GM19438 (cell line): ENCODE data around the gene ACTL6A.
"Not testable (repeated sequence)": the region's sequence is repeated elsewhere in the genome, so short reads cannot be mapped to it uniquely, and the experiment has no call there.

Source experiments
- ATAC-seq: cut with Tn5 transposase; IDR thresholded peaks from one replicate; pipeline ENCODE4 v1.9.1; 2021; ENCODE audit warnings: low read depth; ENCODE audit not compliant: unreplicated experiment

Gene ACTL6A

DNA sequence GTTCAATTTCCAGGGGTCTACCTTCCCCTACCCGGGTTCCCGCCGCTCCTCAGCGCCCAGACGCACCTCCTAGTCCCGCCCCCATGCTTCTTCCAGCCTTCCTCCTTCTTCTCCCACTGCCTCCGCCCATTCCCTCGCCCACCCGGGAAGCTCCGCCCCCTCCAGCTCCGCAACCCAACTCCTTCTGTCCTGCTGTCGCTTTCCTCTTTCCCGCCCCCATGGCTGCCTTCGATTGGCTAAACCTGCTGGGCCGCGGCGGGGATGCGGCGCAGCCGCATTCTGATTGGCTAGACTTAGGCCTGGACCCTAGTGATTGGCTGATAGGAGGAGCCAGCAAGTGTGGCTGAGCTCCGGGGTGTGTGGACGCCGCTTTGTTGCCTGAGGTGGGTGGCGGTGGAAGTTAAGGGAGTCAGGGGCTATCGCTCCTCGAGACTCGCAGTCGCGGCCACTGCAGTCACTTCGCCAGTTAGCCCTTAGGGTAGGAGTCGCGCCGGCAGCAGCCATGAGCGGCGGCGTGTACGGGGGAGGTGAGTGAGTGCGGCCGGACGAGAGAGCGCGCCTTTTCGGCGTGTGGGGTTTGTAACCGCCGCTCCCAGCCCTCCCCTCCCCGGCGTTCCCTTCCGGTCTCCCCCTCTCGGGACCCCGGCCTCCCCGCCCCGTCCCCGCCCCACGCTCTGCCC, at the start of gene ACTL6A:
TSS of gene ACTL6A (plus strand) at position 336 of the 680 bp plus-strand sequence. CDS start at position 503, 167 bp downstream.
- peak; percentile 92 for ATAC-seq

DNA sequence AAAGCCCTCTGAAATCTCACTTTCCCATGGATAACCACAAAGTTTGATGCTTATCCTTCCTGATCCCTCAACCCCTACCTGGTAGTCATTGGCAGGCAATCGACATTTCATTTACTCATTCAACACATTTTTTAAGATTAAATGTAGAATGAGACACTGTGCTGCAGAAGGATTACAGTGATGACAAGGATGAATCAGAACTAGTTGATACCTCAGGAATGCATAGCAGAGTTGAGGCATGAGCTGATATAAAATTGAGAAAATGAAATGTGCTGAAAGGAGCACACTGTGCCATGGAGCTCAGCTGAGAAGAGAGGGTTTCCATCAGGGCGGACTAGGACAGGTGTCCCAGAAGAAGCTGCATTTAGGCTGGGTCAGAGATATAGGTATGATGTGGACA, 48.9 kb upstream of the ACTL6A start:
- ATAC-seq, result no peak

DNA sequence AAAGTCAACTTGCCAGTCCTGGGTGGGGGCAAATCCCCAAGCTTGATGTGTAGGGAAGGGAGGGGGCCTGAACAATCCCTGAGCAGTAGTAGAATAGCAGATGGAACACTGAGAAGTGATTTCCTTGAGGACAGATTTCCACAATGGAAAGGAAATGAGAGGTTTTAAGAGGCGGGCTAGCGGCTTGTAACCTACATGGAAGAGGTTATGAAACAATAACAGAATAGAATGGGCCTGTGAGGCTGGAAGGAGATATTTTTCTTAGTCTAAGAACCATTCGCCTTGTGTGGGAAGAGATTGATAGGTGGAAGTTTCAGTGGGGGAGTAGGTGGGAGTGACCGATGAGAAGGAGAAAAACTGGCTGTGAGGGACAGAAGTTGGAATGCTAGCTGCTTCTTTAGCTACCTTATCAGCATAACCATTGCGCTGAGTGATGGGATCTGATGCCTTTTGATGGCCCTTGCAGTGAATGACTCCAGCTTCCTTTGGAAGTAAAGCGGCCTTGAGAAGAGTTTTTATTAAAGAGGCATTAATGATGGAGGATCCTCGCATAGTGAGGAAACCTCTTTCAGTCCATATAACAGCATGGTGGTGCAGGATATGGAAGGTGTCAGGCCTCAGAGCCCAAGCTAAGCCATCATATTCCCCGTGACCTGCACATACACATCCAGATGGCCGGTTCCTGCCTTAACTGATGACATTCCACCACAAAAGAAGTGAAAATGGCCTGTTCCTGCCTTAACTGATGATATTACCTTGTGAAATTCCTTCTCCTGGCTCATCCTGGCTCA, 46.1 kb upstream of the ACTL6A start:
- ATAC-seq, result not testable (repeated sequence)

DNA sequence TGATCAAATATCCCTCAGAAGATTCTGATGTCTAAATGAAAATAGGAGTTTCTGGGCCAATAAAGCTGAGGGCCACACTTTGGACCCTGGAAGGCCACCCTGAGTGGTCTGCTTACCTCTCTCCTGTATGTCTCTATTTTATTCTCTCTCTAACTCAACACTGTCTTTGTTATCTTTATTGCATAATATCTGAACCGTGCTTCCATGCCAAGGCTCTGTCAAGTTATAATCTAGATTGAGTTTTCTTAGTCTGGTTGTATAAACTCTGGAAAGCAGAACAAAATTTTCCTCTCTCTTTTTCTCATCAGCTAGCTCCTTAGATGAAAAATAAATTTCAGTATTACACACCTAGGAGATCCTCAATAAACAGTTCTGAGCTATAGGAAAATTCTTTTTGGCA, 36.2 kb upstream of the ACTL6A start:
- ATAC-seq, result no peak

DNA sequence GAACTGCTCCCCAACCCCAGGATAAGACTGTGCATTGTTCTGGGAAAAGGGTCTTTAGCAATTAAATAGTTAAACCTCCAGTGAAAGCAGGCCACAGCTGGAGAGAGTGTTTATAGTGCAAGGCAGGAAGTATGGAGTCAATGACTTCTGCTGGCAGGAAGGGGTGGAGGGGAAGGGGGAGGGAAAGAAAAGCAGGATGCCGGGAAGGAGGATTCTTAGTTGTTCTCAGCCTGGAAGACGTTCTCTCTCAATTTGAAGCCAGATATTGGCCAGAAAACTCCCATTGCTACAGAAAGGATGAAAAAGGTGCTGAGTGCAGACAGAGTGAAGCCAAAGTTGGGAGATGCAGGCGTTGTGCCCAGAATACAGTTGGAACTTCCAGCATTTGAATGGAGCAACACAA, 35.7 kb upstream of the ACTL6A start:
- no peak for ATAC-seq

DNA sequence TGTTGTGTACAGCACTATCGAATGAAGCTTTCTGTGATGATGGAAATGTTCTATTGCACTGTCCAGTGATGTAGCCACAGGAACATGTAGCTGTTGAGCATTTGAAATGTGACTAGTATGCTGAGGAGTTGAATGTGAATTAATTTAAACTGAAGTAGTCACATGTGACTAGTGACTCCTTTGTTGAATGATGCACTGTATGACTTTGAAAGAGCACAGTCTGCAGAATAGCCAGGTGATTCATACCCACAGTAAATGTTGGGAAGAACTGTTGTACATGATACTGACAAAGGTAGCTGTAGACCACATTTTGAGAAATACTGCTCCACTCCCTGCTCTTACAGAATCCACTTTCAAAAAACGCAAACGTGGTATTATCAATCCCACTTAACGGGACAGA, 34.0 kb upstream of the ACTL6A start:
- no peak for ATAC-seq

DNA sequence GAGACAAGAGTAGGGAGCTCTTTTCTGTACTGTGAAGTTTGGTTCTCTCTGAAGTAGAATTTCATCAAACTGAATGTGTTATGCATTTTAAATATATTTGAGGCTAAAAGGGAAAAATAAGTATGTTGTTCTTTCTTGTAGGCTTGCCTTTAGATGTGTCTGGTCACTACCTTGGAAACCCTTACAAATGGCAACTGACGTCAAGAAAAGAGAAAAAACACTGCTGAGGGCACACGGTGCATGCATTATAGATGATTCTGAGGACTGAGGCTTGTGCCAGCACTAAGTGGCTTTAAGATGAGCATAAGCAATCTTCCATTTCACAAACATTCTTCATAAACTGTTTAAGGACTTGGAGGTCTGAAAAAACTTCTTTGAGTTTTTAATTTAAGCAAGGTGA, 31.1 kb upstream of the ACTL6A start:
- no peak for ATAC-seq

DNA sequence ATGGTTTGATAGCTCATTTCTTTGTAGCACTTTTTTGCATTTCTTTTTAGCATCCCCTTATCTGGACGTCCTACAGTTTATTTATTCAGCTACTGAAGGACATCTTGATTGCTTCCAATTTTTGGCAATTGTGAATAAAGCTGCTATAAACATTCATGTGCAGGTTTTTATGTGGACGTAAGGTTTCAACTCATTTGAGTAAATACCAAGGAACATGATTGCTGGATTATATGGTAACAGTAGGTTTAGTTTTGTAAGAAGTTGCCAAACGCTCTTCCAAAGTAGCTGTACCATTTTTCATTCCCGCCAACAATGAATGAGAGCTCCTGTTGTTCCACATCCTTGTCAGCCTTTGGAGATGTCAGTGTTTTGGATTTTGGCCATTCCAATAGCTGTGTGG, 29.5 kb upstream of the ACTL6A start:
- ATAC-seq, result no peak

DNA sequence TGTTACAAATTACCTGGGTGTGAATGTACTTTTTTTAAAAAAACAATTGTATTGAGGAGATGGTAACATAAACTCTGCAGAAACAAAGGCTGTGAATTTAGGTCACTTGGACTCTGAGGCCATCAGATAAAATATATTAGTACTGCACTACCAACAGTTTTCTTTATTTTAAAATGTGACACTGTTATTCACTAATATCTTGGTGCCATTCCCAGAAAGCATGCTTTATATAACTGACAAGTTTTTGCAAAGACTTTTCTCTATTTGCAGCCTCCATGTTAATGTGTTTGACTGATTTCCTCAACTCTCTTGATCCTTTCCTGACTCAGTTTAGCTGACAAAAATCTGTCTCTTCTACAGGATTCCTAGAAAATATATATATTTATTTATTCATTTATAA, 26.5 kb upstream of the ACTL6A start:
- no peak for ATAC-seq

DNA sequence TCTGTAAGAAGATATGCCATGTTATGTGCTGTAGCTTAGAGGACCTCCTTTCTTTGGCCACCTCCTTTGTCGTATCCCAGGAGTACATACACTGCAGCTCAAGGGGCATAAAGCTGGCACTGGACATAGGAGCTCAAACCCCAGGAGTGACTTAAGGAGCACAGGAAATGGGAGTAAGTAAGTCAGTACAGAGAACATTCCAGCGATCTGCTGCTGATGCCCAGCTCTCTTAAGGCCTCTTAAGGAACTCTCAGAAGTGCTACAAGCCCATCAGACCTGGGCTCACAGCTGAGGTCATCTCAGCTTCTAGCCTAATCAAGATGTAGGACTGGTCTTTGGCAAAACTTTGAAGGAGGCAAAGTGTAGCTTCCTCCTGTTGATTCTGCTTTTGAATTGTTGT, 21.6 kb upstream of the ACTL6A start:
- ATAC-seq, result no peak

DNA sequence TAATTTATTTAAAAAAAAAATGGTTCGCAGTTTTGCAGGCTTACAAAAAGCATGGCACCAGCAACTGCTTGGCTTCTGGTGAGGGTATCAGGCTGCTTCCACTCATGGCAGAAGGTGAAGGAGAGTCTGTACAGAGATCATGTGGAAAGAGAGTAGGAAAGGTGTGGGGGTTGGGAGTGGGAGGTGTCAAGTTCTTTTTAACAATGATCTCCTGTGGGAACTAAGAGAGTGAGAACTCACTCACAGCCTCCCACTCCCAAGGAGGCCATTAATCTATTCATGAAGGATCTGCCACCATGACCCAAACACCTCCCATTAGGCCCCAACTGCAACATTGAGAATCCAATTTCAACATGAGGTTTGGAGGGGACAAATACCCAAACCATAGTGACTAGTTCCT, 21.1 kb upstream of the ACTL6A start:
- no peak for ATAC-seq

DNA sequence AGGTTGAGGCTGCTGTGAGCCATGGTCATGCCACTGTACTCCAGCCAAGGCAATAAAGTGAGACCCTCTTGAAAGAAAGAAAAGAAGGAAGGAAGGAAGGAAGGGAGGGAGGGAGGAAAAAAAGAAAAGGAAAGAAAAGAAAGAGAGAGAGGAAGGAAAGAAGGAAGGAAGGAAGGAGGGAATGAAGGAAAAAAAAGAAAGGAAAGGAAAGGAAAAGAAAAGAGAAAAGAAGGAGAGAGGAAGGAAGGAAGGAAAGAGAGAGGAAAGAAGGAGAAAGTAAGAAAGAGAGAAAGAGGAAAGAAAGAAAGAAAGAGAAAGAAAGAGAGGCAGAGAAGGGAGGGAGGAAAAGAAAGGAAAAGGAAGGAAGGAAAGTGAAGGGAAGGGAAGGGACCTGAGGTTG, 20.4 kb upstream of the ACTL6A start:
- ATAC-seq, result no peak

DNA sequence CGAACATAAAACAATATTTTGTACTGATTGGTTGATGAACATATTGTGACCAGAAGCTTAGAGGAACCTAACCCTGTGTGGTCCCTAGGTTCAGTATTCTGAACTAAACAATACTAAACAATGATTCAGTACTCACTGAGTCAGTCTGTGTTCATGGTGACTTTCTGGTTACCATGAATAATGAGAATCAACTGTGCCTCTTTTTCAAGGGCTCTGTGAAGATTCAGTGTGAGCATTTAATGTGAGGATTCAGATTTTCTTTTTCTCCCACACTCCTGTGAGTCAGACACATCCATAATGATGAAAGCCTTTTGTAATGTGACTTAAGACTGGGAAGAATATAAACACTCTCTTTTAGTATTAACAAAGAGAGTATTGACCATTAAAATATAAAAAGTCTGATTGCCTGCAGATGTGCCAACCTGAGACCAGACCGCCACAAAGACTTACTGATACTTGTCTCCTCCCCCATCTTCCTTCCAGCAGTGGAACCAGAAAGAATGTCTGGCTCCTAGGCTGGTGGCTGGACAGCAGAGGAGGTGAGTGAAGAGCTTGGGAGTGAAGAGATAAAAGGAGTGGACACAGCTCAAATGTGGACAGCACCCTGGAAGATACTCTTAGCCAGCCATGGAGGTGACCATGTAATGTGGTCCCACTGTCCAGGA, 17.6 kb upstream of the ACTL6A start:
- no peak for ATAC-seq

DNA sequence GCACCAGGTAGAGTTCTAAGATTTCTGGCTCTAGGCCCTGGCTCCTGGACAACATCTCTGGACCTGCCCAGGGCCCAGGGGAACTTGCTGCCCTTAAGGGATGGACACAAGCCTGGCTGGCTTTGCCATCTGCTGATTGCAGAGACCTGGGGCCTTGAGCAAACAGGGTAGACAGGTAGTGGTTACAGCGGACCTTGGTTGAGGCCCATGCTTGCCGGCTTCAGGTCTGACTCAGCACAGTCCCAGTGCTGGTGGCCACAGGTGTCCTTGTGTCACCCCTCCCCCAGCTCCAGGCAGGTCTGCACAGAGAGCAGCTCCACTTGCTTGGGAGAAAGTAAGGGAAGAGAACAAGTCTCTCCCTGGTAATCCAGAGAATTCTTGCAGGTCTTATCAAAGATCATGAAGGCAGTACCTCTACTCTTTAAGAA, 15.9 kb upstream of the ACTL6A start:
- ATAC-seq, result no peak

DNA sequence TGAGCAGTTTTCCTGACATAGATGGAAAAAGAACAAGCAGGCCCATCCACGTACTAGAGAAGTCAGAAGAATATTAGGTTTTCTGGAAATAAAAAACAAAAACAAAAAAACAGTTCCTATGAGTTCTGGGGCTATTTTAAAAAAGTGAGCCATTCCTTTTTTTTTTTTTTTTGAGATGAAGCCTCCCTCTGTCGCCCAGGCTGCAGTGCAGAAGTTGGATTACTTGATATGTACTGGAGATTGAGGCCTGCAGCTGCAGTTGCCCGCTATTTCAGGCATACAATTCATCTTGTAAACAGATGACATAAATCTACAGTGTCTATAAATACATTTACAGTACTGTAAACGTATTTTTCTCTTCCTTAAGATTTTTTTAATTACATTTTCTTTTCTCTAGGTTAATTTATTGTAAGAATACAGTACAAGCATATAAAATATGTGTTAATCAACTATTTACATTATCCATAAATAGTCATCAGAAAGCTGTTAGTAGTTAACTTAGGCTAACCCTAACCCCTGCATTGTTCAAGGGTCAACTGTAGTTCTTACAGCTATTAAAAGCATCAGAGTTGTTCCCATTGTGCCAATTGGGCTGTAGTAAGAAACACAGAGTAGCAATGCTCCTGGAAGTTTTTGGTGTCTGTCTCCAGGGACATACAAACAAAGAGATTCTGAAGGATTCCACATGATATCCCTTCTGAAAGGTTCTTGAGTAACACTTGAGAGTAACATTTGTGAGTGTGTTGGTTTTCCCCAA, 11.2 kb upstream of the ACTL6A start:
- ATAC-seq, result no peak

DNA sequence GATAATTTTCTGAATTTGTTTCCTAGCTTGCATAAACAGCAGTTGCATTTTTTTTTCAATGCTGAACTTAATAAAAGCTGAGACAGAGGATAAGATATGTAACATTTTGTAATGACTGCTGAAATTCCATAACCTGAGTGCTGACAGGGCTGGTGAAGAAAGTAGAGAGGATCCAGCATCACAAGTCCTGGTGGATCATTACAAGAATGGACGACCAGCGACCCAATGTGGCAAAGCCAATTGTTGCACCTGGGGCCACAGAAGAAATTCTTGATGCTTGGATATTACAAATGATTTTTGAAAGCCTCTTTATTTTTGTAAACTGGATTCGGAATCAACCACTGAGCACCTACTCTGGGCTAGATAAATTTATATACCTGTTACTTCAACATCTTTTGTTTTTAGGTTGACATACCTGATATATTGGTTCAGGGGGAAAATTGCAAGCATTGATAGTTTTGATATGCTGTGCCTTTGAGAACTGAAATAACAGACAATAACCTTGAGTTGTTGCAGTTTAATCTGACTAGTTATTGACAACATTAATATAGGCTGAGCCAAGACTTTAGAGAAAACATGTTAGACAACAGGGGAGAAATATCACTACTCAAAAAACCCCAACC, 3.9 kb upstream of the ACTL6A start:
- ATAC-seq, result no peak

DNA sequence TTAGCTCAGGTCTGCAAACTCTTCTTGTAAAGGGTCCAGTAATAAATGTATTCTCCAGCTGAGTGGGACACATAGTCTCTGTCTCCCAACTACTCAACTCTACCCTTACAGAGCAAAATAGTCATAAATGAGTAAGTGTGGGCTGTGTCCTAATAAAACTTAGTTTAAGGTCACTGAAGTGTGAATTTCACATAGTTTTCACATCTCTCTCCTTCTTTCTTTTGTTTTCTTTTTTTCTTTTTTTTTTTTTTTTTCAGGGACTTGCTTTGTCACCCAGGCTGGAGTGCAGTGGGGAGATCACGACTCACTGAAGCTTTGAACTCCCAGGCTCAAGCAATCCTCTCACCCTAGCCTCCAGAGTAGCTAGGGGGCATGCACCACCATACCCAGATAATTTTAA, 1.9 kb upstream of the ACTL6A start:
- no peak for ATAC-seq

DNA sequence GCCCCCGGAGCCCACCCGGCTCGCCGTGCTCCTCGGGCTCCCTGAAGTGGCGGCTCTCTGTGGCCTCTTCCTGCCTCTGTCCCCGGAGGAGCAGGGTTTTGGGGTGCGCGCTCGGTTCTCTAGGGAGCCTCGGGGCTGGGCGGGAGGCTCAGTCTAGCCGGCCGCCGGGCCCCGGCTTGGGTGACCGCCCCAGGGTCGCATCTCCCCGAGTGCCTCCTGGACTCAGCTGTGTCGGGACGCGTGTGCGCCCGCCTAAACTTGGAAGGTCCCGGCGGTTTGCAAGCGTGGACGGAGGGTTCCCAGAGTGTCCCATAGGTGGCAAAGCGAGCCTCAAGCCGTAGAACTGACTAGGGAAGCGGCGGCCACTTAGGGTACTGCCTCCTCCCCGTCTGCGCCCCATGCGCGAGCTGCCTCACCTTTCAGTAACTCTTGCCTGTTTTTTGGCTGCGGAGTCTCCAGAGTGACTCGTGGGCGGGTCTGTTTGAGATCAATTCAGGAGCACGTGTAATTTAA, 601 bp downstream of the ACTL6A start:
- ATAC-seq, result peak; percentile 46

DNA sequence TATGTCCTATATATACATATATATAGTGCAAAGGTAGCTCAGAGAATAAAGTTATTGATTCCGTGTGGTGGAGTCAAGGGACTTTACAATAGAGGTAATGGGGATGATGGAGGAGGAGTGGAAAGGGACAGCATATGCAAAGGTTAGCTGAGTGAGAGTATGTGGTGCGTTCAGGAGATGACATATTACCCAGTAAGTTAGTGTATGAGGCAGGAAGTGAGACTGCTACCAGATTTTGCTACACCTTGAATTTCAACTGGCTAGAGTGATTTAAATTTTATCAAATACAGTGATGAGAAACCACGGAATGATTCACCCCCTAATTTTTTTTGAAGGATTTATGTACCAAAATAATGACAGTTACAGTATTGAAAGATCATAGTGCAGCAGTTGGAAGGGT, 2.8 kb downstream of the ACTL6A start:
- no peak for ATAC-seq

DNA sequence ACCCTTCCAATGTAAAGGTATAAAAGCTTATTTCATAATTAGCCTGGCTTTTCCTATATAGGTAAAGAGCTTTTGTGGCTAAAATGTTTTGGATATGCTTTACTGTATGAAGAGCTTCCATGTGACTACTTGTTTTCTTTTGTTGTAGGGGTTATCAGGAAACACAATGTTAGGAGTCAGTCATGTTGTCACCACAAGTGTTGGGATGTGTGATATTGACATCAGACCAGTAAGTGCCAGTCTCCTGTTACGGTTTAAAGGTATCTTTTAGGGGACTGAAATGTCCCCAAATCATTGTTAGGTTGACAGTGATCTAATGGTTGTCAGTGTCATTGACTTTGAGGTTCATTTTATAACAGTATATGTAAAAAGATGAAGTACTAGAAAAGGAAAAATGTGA, 18.3 kb downstream of the ACTL6A start:
- ATAC-seq, result no peak
